NK-92 (cell line): ENCODE results near the gene HLCS.
"Not testable (repeated sequence)": the region's sequence is repeated elsewhere in the genome, so short reads cannot be mapped to it uniquely, and the experiment has no call there.

Experiments
- DNase-seq: peaks from one replicate; lab custom pipeline; 2025; ENCODE audit not compliant: unreplicated experiment; lab: John Stamatoyannopoulos, UW

HLCS gene

GRCh38 chr21:36959020-36959835 lies 7.2 kb downstream of the HLCS start:
- DNase-seq: no peak

GRCh38 chr21:36955783-36956182 lies 10.7 kb downstream of the HLCS start:
- no peak for DNase-seq

- DNase-seq: not testable (repeated sequence)
Observed at GRCh38 chr21:36952331-36952730, 14.1 kb downstream of the HLCS start.

- DNase-seq: no peak
Observed at GRCh38 chr21:36949171-36950141, 17.0 kb downstream of the HLCS start.

GRCh38 chr21:36948686-36949085 lies 17.8 kb downstream of the HLCS start:
- DNase-seq: no peak

GRCh38 chr21:36946949-36947356 lies 19.5 kb downstream of the HLCS start:
- no peak for DNase-seq

GRCh38 chr21:36945496-36946138 lies 20.9 kb downstream of the HLCS start:
- DNase-seq: no peak

GRCh38 chr21:36936361-36937135 lies 29.9 kb downstream of the HLCS start:
- DNase-seq: no peak

GRCh38 chr21:36934864-36935420 lies 31.5 kb downstream of the HLCS start:
- DNase-seq: no peak

- no peak for DNase-seq
Observed at GRCh38 chr21:36932161-36932816, 34.2 kb downstream of the HLCS start.

- DNase-seq: no peak
Observed at GRCh38 chr21:36929622-36930021, 36.8 kb downstream of the HLCS start.

- DNase-seq: no peak
Observed at GRCh38 chr21:36928960-36929359, 37.5 kb downstream of the HLCS start.

- DNase-seq: no peak
Observed at GRCh38 chr21:36927719-36928117, 38.8 kb downstream of the HLCS start.

GRCh38 chr21:36926989-36927718 lies 39.3 kb downstream of the HLCS start:
- DNase-seq: no peak

- DNase-seq: no peak
Observed at GRCh38 chr21:36923270-36923669, 43.2 kb downstream of the HLCS start.

GRCh38 chr21:36922861-36923260 lies 43.6 kb downstream of the HLCS start:
- no peak for DNase-seq

GRCh38 chr21:36918291-36918690 lies 48.2 kb downstream of the HLCS start:
- no peak for DNase-seq

- DNase-seq: no peak
Observed at GRCh38 chr21:36917471-36918158, 48.9 kb downstream of the HLCS start.

GRCh38 chr21:36916718-36917117 lies 49.8 kb downstream of the HLCS start:
- no peak for DNase-seq
